ENCODE measurements around the gene HGFAC. TPM values are rescaled to one million over a fixed set of nuclear protein-coding genes. Genes with fewer than 3 reads are reported as not detected.

Gene HGFAC
- total RNA-seq, 2 experiments from 2014 or later, result 0.25 to 0.75 TPM

DNA sequence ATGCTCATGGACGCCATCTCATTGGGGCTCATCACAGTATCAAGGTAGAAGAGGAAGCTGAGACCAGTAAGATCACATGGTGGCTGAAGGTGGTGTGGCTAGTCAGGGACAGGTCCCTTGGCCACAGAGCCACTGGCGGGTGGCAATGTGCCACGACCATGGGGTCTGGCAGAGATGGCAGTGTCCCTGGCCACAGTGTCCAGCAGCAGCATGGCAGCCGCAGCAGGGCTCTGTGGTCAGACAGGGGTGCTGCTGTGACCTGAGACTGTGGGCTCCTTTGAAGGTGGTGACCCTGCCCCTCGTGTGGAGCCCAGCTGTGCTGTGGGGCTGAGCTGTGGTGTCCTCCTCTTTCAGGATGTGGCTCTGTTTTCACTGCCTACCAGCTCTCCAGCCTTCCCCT is 19.2 kb downstream of the HGFAC start:
- no peaks in the 10 kb centered on the region for H3K9me3 Mint-ChIP-seq
- TF ChIP-seq, protein P1, sequence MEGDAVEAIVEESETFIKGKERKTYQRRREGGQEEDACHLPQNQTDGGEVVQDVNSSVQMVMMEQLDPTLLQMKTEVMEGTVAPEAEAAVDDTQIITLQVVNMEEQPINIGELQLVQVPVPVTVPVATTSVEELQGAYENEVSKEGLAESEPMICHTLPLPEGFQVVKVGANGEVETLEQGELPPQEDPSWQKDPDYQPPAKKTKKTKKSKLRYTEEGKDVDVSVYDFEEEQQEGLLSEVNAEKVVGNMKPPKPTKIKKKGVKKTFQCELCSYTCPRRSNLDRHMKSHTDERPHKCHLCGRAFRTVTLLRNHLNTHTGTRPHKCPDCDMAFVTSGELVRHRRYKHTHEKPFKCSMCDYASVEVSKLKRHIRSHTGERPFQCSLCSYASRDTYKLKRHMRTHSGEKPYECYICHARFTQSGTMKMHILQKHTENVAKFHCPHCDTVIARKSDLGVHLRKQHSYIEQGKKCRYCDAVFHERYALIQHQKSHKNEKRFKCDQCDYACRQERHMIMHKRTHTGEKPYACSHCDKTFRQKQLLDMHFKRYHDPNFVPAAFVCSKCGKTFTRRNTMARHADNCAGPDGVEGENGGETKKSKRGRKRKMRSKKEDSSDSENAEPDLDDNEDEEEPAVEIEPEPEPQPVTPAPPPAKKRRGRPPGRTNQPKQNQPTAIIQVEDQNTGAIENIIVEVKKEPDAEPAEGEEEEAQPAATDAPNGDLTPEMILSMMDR (IDR thresholded peaks at IDR 0.05), result no peak
- intact Hi-C loops (cut with DNase I, micrococcal nuclease), result no loop called here
- no peak overlapping the region for H3K27ac Mint-ChIP-seq
- no peak overlapping the region for H3K27ac ChIP-seq (ENCODE audit: low read depth in 1 of 2, low read length in 2 of 2)
- H3K27me3 Mint-ChIP-seq, result peaks cover 35% of the 10 kb centered on the region
- no peak overlapping the region for H3K4me3 Mint-ChIP-seq
- POLR2A ChIA-PET, result no interaction called here
- CTCF ChIA-PET, result no interaction called here
- H3K9me3 ChIP-seq (ENCODE audit: control insufficient read depth in 1 of 2, insufficient read depth in 1 of 2, low read length in 2 of 2), result peaks cover 0 to 29% of the 10 kb centered on the region in 2 experiments
- H3K27me3 ChIP-seq (ENCODE audit: control insufficient read depth in 1 of 2, insufficient read depth in 2 of 2, low read length in 2 of 2), result peaks cover 14 to 29% of the 10 kb centered on the region in 2 experiments
- H3K36me3 Mint-ChIP-seq (ENCODE audit: low read depth), result no peaks in the 10 kb centered on the region
- H3K4me1 Mint-ChIP-seq (ENCODE audit: low read depth), result no peaks in the 10 kb centered on the region
- H3K36me3 ChIP-seq (ENCODE audit: insufficient read depth, low read length), result no peaks in the 10 kb centered on the region
- ATAC-seq (ENCODE audit: poor library complexity) (no peak), DNase-seq (no peak)
- no peak overlapping the region for H3K4me3 ChIP-seq (ENCODE audit: low read length)
- H3K4me1 ChIP-seq (ENCODE audit: insufficient read depth, low read length), result peaks cover 4% of the 10 kb centered on the region

DNA sequence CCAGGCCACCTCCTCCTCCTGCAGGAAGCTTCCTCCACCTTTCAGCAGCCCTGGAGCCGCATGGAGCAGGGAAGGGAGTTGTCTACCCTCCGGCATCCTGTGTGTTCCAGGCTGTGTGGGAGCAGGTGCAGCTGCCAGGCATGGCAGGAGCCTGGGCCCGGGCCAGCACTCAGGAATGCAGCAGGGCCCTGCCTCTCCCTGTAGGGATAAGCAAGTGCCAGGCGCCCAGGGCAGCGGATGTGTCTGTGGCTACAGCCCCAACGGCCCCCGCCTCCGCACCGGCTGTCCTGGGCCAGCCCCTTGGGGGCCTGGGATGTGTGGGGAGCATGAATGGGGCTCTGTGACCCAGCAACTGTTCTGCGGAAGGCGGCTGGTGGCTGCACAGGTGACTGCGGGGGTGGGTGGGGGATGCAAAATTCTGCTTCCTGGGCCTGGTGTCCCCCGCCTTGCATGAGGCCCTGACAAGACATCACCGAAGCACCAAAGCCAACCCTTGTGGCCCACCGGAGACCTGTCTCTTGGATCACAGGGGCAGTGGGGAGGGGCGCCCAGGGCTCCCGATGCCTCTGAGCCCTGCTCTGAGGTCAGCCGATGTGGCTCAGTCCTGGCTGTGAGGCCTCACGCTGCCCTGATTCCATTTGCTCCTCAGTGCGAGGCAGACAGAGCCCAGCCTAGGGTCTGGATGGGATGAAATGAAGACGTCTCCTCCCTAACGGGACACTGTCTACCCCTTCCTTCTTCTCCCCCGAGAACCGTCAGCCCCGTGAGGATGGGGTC is 19.9 kb downstream of the HGFAC start:
- DNase-seq (no peak), ATAC-seq (ENCODE audit: poor library complexity) (no peak)
- ChIA-PET CTCF (no interaction called here), POLR2A (no interaction called here)
- H3K27ac Mint-ChIP-seq, result no peak overlapping the region
- no peaks in the 10 kb centered on the region for H3K36me3 Mint-ChIP-seq (ENCODE audit: low read depth)
- H3K4me1 Mint-ChIP-seq (ENCODE audit: low read depth), result no peaks in the 10 kb centered on the region
- H3K9me3 Mint-ChIP-seq, result no peaks in the 10 kb centered on the region
- peaks cover 0 to 21% of the 10 kb centered on the region in 2 experiments for H3K9me3 ChIP-seq (ENCODE audit: control insufficient read depth in 1 of 2, insufficient read depth in 1 of 2, low read length in 2 of 2)
- no peak overlapping the region for H3K4me3 ChIP-seq (ENCODE audit: low read length)
- H3K27me3 Mint-ChIP-seq, result peaks cover 35% of the 10 kb centered on the region
- H3K27ac ChIP-seq (ENCODE audit: low read depth in 1 of 2, low read length in 2 of 2), result no peak overlapping the region
- TF ChIP-seq, protein P1 (IDR thresholded peaks at IDR 0.05), result no peak
- H3K27me3 ChIP-seq (ENCODE audit: control insufficient read depth in 1 of 2, insufficient read depth in 2 of 2, low read length in 2 of 2), result peaks cover 14 to 29% of the 10 kb centered on the region in 2 experiments
- no peaks in the 10 kb centered on the region for H3K36me3 ChIP-seq (ENCODE audit: insufficient read depth, low read length)
- peaks cover 4% of the 10 kb centered on the region for H3K4me1 ChIP-seq (ENCODE audit: insufficient read depth, low read length)
- no peak overlapping the region for H3K4me3 Mint-ChIP-seq
- intact Hi-C loops (cut with DNase I, micrococcal nuclease), result no loop called here

DNA sequence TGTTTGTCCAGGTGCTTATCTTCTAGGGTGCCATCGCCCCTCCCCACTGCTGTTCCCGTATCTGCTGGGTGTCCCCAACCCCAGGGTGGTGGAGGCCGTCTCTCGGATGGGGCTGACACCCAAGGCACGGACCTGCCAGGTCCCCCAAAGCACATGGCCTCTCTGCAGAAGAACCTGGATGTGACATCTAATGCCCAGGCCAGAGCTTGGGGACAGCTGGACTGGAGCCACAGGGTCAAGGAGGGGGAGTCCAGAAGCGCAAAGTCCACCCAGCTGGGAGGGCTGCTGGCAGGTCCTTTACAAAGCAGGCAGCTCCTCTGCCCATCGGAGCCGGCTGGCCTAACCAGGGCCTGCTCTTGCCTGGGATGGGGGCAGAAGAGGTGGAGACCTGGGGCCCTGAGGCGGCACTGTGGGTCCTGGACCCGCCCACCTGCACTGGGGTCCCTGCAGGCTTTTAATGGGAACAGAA is 20.6 kb downstream of the HGFAC start:
- H3K36me3 ChIP-seq (ENCODE audit: insufficient read depth, low read length), result no peaks in the 10 kb centered on the region
- CTCF ChIA-PET, result no interaction called here
- POLR2A ChIA-PET, result no interaction called here
- TF ChIP-seq, protein P1 (IDR thresholded peaks at IDR 0.05), result no peak
- Mint-ChIP-seq H3K27ac (no peak overlapping the region), H3K27me3 (peaks cover 35% of the 10 kb centered on the region), H3K9me3 (no peaks in the 10 kb centered on the region), H3K4me1 (ENCODE audit: low read depth) (no peaks in the 10 kb centered on the region), H3K4me3 (peak overlapping the region; percentile 54), H3K36me3 (ENCODE audit: low read depth) (no peaks in the 10 kb centered on the region)
- no peak overlapping the region for H3K27ac ChIP-seq (ENCODE audit: low read depth in 1 of 2, low read length in 2 of 2)
- DNase-seq (no peak), ATAC-seq (ENCODE audit: poor library complexity) (no peak)
- H3K9me3 ChIP-seq (ENCODE audit: control insufficient read depth in 1 of 2, insufficient read depth in 1 of 2, low read length in 2 of 2), result peaks cover 0 to 21% of the 10 kb centered on the region in 2 experiments
- intact Hi-C loops (cut with DNase I, micrococcal nuclease), result no loop called here
- no peak overlapping the region for H3K4me3 ChIP-seq (ENCODE audit: low read length)
- H3K27me3 ChIP-seq (ENCODE audit: control insufficient read depth in 1 of 2, insufficient read depth in 2 of 2, low read length in 2 of 2), result peaks cover 14 to 29% of the 10 kb centered on the region in 2 experiments
- peaks cover 4% of the 10 kb centered on the region for H3K4me1 ChIP-seq (ENCODE audit: insufficient read depth, low read length)

Data from CD4-positive, alpha-beta T cell (primary cell).